AG09319 (cell line): Measurements from ENCODE around the gene SERINC5.
"Not testable (repeated sequence)": the region's sequence is repeated elsewhere in the genome, so short reads cannot be mapped to it uniquely, and the experiment has no call there.

ENCODE experiments used
- DNase-seq: peaks from one replicate; pipeline ENCODE4 v3.0.0-alpha.2; 2010; ENCODE audit warnings: low read depth; ENCODE audit errors: extremely low read depth
- TF ChIP-seq, protein P1 (sequence below): IDR thresholded peaks from 2 replicates; pipeline ENCODE4 v1.5.1; 2011; ENCODE audit warnings: low read depth, mild to moderate bottlenecking, inconsistent platforms, low read length, moderate library complexity

SERINC5 gene

DNA sequence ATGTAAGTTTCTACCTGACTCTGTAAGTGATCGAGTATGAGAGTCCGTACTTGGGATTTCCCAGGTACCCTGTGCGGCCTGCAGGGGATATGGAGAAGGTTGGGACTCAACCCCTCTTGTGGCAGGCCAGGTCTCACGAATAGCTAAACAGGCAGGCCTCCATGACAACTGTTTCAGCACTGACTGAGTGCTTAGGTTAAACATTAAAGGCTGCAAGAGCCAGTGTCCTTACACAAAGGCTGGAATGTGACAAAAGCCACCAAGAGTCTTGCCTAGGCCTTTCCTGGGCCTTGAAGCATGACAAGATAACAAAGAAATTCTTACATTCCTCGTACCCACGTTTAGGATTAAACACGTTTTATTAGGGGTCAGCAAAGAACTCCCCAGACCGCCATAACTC lies 162.1 kb downstream of the SERINC5 start:
- no peak for DNase-seq

DNA sequence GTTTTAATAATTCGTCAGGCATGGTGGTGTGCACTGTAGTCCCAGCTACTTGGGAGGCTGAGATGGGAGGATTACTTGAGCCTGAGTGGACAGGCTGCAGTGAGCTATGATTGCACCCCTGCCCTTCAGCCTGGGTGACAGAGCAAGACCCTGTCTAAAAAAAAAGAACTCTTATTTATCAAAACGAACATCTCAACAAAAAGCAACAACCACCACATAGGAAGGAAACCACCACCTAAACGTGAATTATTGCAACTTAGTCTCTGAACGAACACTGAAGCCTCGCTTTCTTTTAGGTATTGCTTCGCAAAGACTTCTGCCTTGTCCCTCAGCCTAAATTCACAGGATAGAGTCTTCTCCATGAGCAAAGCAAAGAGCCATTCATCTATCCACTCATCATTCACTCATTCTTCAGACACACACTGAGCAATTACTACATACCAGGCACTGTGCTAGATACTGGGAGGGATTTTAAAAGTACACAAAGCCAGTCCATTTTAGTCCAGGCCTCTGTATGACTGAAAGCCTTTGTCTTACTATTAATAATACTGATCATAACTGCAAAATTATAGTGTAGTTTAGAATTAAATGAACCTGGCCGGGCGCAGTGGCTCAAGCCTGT lies 163.3 kb downstream of the SERINC5 start:
- TF ChIP-seq, protein P1, sequence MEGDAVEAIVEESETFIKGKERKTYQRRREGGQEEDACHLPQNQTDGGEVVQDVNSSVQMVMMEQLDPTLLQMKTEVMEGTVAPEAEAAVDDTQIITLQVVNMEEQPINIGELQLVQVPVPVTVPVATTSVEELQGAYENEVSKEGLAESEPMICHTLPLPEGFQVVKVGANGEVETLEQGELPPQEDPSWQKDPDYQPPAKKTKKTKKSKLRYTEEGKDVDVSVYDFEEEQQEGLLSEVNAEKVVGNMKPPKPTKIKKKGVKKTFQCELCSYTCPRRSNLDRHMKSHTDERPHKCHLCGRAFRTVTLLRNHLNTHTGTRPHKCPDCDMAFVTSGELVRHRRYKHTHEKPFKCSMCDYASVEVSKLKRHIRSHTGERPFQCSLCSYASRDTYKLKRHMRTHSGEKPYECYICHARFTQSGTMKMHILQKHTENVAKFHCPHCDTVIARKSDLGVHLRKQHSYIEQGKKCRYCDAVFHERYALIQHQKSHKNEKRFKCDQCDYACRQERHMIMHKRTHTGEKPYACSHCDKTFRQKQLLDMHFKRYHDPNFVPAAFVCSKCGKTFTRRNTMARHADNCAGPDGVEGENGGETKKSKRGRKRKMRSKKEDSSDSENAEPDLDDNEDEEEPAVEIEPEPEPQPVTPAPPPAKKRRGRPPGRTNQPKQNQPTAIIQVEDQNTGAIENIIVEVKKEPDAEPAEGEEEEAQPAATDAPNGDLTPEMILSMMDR: no peak
- no peak for DNase-seq

More for the DNA sequence above, 162.1 kb downstream of the SERINC5 start:
- TF ChIP-seq, protein P1: no peak

DNA sequence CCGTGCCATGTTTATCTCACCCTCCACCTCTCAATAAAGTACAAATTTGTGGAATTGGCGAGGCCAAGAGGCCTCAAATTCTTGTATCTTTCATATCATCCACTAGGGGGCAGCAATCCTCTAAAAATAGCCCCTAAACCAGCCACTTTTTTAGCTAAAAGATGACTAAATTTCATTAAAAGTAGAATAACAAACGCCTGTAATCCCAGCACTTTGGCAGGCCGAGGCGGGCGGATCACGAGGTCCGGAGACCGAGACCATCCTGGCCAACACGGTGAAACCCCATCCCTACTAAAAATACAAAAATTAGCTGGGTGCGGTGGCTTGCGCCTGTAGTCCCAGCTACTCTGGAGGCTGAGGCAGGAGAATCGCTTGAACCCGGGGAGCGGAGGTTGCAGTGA lies 164.1 kb downstream of the SERINC5 start:
- TF ChIP-seq, protein P1: peak; percentile 53
- not testable (repeated sequence) for DNase-seq

DNA sequence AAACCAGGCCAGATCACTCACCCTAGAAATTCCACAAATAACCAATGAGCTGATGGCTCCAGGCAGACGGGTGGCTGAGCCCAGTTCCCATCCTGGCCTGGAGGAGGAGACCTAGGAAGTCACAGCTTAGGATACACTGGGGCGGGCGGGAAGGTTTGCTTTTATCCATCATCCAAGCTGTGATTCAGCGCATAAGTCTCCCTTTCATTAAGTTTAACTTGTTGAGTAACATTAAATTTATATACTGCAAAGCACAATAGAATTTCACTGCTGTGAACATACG lies 165.0 kb downstream of the SERINC5 start:
- no peak for DNase-seq
- TF ChIP-seq, protein P1: no peak

DNA sequence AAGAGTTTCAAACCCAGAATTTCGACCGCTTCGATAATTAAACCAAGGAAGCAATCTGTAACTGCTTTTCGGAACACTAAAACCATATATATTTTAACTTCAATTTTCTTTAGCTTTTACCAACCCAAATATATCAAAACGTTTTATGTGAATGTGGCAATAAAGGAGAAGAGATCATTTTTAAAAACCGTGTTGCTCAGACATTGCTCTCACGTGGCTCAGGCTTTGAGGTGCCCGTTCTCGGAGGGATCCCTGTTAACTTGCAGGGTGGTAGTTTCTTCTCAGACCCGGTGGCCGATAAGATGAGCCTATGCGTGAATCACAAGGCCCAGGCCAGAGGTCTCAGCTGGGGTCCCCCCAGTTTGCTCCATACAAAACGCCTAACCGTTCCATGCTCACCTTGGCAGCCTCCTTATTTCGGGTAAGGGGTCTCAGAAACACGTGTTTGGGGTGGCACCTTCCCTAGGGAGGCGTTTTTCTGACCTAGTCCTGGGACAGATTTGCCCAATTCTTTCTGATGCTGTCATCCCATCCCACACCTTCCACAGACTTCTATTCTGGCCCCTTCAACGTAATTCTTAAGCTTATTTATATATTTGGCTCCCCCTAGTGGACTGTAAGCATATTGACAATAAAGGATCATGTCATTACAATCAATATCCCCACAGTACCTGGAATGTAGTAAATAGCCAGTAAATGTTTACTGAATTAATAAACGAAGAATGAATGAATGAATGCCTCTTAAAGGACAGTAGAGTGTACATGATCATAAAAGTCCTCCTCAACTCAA lies 172.6 kb downstream of the SERINC5 start:
- TF ChIP-seq, protein P1: peak; percentile 61
- DNase-seq: peak; percentile 56

DNA sequence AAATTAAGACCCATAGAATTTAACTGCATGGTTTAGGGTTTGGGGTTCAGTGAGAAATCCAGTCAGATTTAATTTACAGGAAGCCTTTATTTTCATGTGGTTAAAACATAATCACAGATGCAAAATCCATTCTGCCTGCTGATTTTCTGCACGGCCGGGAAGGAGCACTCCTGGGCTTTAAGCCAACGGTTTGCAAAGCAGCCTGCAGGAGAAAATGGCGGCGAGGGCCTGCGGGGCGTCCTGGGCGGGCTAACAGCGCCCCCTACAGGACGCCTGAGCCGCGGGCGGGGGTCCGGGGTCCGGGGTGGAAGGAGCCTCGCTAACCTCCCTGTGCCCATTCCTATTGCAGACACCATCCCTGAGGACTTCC lies 173.1 kb downstream of the SERINC5 start:
- TF ChIP-seq, protein P1: peak; percentile 89
- peak; percentile 68 for DNase-seq

DNA sequence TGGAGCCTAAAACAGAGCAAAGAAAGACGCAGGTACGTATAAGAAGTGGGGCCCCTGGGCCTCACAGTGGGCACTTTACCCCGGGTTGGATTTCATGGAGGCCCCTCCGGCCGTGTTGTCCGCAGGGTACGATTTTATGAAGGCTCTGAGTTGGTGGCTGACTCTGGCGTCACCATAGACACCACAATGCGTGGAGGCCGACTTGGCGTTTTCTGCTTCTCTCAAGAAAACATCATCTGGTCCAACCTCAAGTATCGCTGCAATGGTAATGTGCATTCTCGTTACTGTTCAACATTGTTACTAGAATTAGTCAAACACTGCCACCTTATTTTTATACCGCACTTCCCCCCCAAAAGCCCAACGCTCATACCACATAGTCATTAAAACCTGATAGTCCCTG lies 173.6 kb downstream of the SERINC5 start:
- TF ChIP-seq, protein P1: no peak
- no peak for DNase-seq
